H1 (cell line): ENCODE measurements around the gene ACBD4.

Source experiments
- CHD7 ChIP-seq: fragments of 300-600 bp; sonication (generic); IDR thresholded peaks from 2 replicates; pipeline ENCODE4 v1.7.1; 2012; ENCODE audit warnings: low read length, moderate library complexity, mild to moderate bottlenecking, inconsistent platforms; ENCODE audit not compliant: insufficient replicate concordance
- GABPA ChIP-seq: IDR thresholded peaks from 2 replicates; pipeline ENCODE4 v1.6.1; 2011; ENCODE audit warnings: mild to moderate bottlenecking, low read length, moderate library complexity, borderline replicate concordance; ENCODE audit not compliant: insufficient read depth
- HDAC2 ChIP-seq, 2 experiments: fragments of 300-600 bp in 1 of 2; sonication (generic) in 1 of 2; IDR thresholded peaks; 2 replicates each; pipeline ENCODE4 v1.6.1; 2011 to 2012; ENCODE audit warnings: low read depth in 2 of 2, low read length in 2 of 2, mild to moderate bottlenecking in 2 of 2, moderate library complexity in 2 of 2, borderline replicate concordance in 1 of 2, inconsistent platforms in 1 of 2
- JUND ChIP-seq: IDR thresholded peaks from 2 replicates; pipeline ENCODE4 v1.6.1; 2011; ENCODE audit warnings: mild to moderate bottlenecking, improper control_type of control experiment, low read length
- POU5F1 ChIP-seq: IDR thresholded peaks from 2 replicates; pipeline ENCODE4 v1.6.1; 2011; ENCODE audit warnings: low read depth, mild to moderate bottlenecking, low read length, moderate library complexity
- RAD21 ChIP-seq, 2 experiments: IDR thresholded peaks in 1 of 2; conservative IDR thresholded peaks in 1 of 2; 2 replicates each; pipeline ENCODE4 v1.6.1; 2011; ENCODE audit warnings: low read depth in 2 of 2, low read length in 2 of 2, improper control_type of control experiment in 1 of 2, inconsistent platforms in 1 of 2, mild to moderate bottlenecking in 1 of 2, moderate library complexity in 1 of 2
- RBBP5 ChIP-seq: IDR thresholded peaks from 2 replicates; pipeline ENCODE4 v1.7.1; 2012; ENCODE audit warnings: low read depth, mild to moderate bottlenecking, inconsistent platforms, low read length, moderate library complexity, borderline replicate concordance
- SP1 ChIP-seq: IDR thresholded peaks from 2 replicates; pipeline ENCODE4 v1.6.1; 2011; ENCODE audit warnings: low read depth, low read length
- YY1 ChIP-seq: IDR thresholded peaks from 2 replicates; pipeline ENCODE4 v1.6.1; 2011; ENCODE audit warnings: low read depth, mild to moderate bottlenecking, low read length
- TF ChIP-seq, protein P1 (sequence below), 3 experiments: IDR thresholded peaks; 1 replicate in 2 of 3; 2 replicates in 1 of 3; pipeline versions ENCODE4 v1.5.1 to v1.6.1; 2011; ENCODE audit warnings: low read length in 3 of 3, mild to moderate bottlenecking in 3 of 3, inconsistent platforms in 2 of 3, low read depth in 1 of 3, moderate library complexity in 1 of 3; ENCODE audit not compliant: insufficient read depth in 1 of 3; ENCODE audit errors: control extremely low read depth in 1 of 3

DNA sequence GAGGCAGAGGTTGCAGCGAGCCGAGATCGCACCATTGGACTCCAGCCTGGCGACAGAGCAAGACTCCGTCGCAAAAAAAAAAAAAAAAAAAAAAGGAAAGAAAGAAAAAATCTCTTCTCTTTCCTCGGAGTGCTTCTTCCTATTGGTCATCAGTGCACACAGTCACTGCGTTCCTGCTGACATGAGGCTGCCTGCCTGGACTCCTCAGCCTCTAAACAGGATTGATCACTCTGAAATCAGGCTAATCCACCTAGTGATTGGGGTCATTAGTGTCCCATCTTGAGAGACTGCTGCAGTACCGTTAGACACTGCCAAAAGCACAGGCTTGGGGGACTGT, 34.0 kb upstream of the ACBD4 start:
- TF ChIP-seq RBBP5 (no peak), HDAC2 (IDR thresholded peaks at IDR 0.05; ENCODE audit: borderline replicate concordance in 1 of 2, low read depth in 2 of 2, low read length in 2 of 2) (no peak), JUND (no peak), SP1 (no peak), YY1 (no peak), GABPA (no peak), CHD7 (no peak), RAD21 (IDR thresholded peaks at IDR 0.05 in 1 of 2, conservative IDR thresholded peaks at IDR 0.05 in 1 of 2; ENCODE audit: low read depth in 2 of 2, low read length in 2 of 2) (no peak), POU5F1 (no peak)
- TF ChIP-seq, protein P1, sequence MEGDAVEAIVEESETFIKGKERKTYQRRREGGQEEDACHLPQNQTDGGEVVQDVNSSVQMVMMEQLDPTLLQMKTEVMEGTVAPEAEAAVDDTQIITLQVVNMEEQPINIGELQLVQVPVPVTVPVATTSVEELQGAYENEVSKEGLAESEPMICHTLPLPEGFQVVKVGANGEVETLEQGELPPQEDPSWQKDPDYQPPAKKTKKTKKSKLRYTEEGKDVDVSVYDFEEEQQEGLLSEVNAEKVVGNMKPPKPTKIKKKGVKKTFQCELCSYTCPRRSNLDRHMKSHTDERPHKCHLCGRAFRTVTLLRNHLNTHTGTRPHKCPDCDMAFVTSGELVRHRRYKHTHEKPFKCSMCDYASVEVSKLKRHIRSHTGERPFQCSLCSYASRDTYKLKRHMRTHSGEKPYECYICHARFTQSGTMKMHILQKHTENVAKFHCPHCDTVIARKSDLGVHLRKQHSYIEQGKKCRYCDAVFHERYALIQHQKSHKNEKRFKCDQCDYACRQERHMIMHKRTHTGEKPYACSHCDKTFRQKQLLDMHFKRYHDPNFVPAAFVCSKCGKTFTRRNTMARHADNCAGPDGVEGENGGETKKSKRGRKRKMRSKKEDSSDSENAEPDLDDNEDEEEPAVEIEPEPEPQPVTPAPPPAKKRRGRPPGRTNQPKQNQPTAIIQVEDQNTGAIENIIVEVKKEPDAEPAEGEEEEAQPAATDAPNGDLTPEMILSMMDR (IDR thresholded peaks at IDR 0.05; ENCODE audit: control extremely low read depth in 1 of 3, insufficient read depth in 1 of 3, low read depth in 1 of 3, low read length in 3 of 3), result no peak
